HCT116 (cell line): ENCODE results near the gene OR11H6. TPM values are rescaled to one million over a fixed set of nuclear protein-coding genes. Genes with fewer than 3 reads are reported as not detected.

Experiments
- ATAC-seq: fragments of 200-7000 bp; cut with Tn5 transposase; 2 replicates; pipeline ENCODE4 v1.9.1; 2020; ENCODE audit warnings: mild to moderate bottlenecking, moderate library complexity
- BruUV-seq: library from RNA; stranded (reverse); fragments of 400-500 nt; replicated peaks from 2 replicates; lab custom pipeline; 2021; lab: Mats Ljungman, UMichigan
- CTCF ChIA-PET: fragments of 300-600 bp; sonication (Branson Sonifier 250); formaldehyde crosslinking; loops from one replicate; lab custom pipeline; 2021; ENCODE audit warnings: antibody characterized with exemption; lab: Charles Lee
- POLR2A ChIA-PET: fragments of 300-600, 350-600 bp; sonication (Branson Sonifier 250); formaldehyde crosslinking; loops from one replicate; lab custom pipeline; 2021; ENCODE audit warnings: antibody characterized with exemption; lab: Charles Lee
- RAD21 ChIA-PET, 2 experiments: fragments of 300-600 bp; sonication (Branson Sonifier 250); formaldehyde crosslinking; loops; one replicate each; lab custom pipeline; 2023; ENCODE audit warnings: low total read pairs in 2 of 2; ENCODE audit not compliant: uncharacterized antibody in 2 of 2, unreplicated experiment in 2 of 2, low non-redundant PET in 1 of 2; lab: Charles Lee
- DNase-seq: peaks from one replicate; pipeline ENCODE4 v3.0.0-alpha.2; 2010; ENCODE audit warnings: low read depth, low spot score
- H2AFZ ChIP-seq: fragments of 200-600 bp; shearing (Covaris generic), sonication (generic); 2 replicates; pipeline ENCODE4 v1.6.1; 2017; ENCODE audit warnings: low read depth, mixed run types, mixed read lengths, antibody characterized with exemption, low read length; ENCODE audit not compliant: poor library complexity, severe bottlenecking
- H3K27ac ChIP-seq: 2 replicates; pipeline ENCODE4 v1.5.1; 2012; ENCODE audit warnings: low read depth, low read length
- H3K27me3 ChIP-seq: fragments of 200-600 bp; sonication (generic); 2 replicates; pipeline ENCODE4 v1.6.1; 2016; ENCODE audit warnings: mixed run types, low read length, mixed read lengths; ENCODE audit not compliant: insufficient read depth
- H3K36me3 ChIP-seq, 2 experiments: fragments of 200-500 bp in 1 of 2; fragments of 200-600 bp in 1 of 2; sonication (Bioruptor generic) in 1 of 2; sonication (generic) in 1 of 2; 2 replicates each; pipeline versions ENCODE4 v1.5.1 to v1.6.1; 2014 to 2016; ENCODE audit warnings: low read length in 2 of 2, inconsistent platforms in 1 of 2, mixed read lengths in 1 of 2, mixed run types in 1 of 2; ENCODE audit not compliant: insufficient read depth in 2 of 2, control insufficient read depth in 1 of 2
- H3K4me1 ChIP-seq, 2 experiments: fragments of 200-600 bp in 1 of 2; sonication (generic) in 1 of 2; 2 replicates each; pipeline versions ENCODE4 v1.5.1 to v1.6.1; 2012 to 2017; ENCODE audit warnings: low read length in 2 of 2, inconsistent platforms in 1 of 2, mild to moderate bottlenecking in 1 of 2, mixed read lengths in 1 of 2, mixed run types in 1 of 2, moderate library complexity in 1 of 2; ENCODE audit not compliant: insufficient read depth in 2 of 2, control insufficient read depth in 1 of 2
- H3K4me2 ChIP-seq: fragments of 200-600 bp; sonication (generic); 2 replicates; pipeline ENCODE4 v1.6.1; 2017; ENCODE audit warnings: mixed run types, low read length, mixed read lengths
- H3K4me3 ChIP-seq, 2 experiments: fragments of 200-600 bp in 1 of 2; sonication (generic) in 1 of 2; replicated peaks in 1 of 2; 2 replicates each; pipeline ENCODE4 v1.5.1; 2011 to 2016; ENCODE audit warnings: low read length in 2 of 2, control low read depth in 1 of 2, low read depth in 1 of 2, mild to moderate bottlenecking in 1 of 2, mixed read lengths in 1 of 2, mixed run types in 1 of 2
- H3K79me2 ChIP-seq: fragments of 200-600 bp; sonication (generic); 2 replicates; pipeline ENCODE4 v1.6.1; 2017; ENCODE audit warnings: mild to moderate bottlenecking, mixed run types, low read length, moderate library complexity, mixed read lengths; ENCODE audit not compliant: insufficient read depth
- H3K9ac ChIP-seq: fragments of 200-600 bp; sonication (generic); 2 replicates; pipeline ENCODE4 v1.6.1; 2016; ENCODE audit warnings: low read length, mixed read lengths
- H3K9me2 ChIP-seq: fragments of 200-600 bp; sonication (generic), shearing (Covaris generic); 2 replicates; pipeline ENCODE4 v1.6.1; 2017; ENCODE audit warnings: mixed run types, mild to moderate bottlenecking, moderate library complexity; ENCODE audit not compliant: insufficient read depth
- H3K9me3 ChIP-seq, 2 experiments: fragments of 200-500 bp in 1 of 2; fragments of 200-600 bp in 1 of 2; sonication (Bioruptor generic) in 1 of 2; sonication (generic) in 1 of 2; 2 replicates each; pipeline ENCODE4 v1.6.1; 2014 to 2017; ENCODE audit warnings: low read length in 2 of 2, mixed read lengths in 2 of 2, inconsistent platforms in 1 of 2, low read depth in 1 of 2, mild to moderate bottlenecking in 1 of 2, mixed run types in 1 of 2, moderate library complexity in 1 of 2; ENCODE audit not compliant: control insufficient read depth in 1 of 2, insufficient read depth in 1 of 2
- H4K20me1 ChIP-seq: fragments of 200-600 bp; sonication (generic), shearing (Covaris generic); 2 replicates; pipeline ENCODE4 v1.6.1; 2017; ENCODE audit warnings: mixed run types, mild to moderate bottlenecking, moderate library complexity; ENCODE audit not compliant: insufficient read depth
- CBX3 ChIP-seq: IDR thresholded peaks from 2 replicates; pipeline ENCODE4 v1.6.1; 2012; ENCODE audit warnings: low read depth
- CEBPB ChIP-seq: IDR thresholded peaks from 2 replicates; pipeline ENCODE4 v1.6.1; 2012; ENCODE audit warnings: low read depth
- EGR1 ChIP-seq: IDR thresholded peaks from 2 replicates; pipeline ENCODE4 v1.6.1; 2012; ENCODE audit warnings: low read depth
- ELF1 ChIP-seq: IDR thresholded peaks from 2 replicates; pipeline ENCODE4 v1.6.1; 2012; ENCODE audit warnings: low read depth, borderline replicate concordance
- EZH2phosphoT487 ChIP-seq: fragments of 200-600 bp; IDR thresholded peaks from 2 replicates; pipeline ENCODE4 v1.6.1; 2018; ENCODE audit warnings: antibody characterized with exemption, borderline replicate concordance
- FOSL1 ChIP-seq: IDR thresholded peaks from 2 replicates; pipeline ENCODE4 v1.6.1; 2012; ENCODE audit warnings: low read depth
- JUND ChIP-seq: IDR thresholded peaks from 2 replicates; pipeline ENCODE4 v1.6.1; 2012
- MAX ChIP-seq: IDR thresholded peaks from 2 replicates; pipeline ENCODE4 v1.6.1; 2012
- POLR2A ChIP-seq: IDR thresholded peaks from 2 replicates; pipeline ENCODE4 v1.7.0; 2011; ENCODE audit warnings: borderline replicate concordance; ENCODE audit not compliant: insufficient read depth, insufficient read length; ENCODE audit errors: extremely low read depth
- POLR2AphosphoS5 ChIP-seq: IDR thresholded peaks from 2 replicates; pipeline ENCODE4 v1.6.1; 2011; ENCODE audit warnings: mild to moderate bottlenecking, low read depth, low read length, moderate library complexity
- SIN3A ChIP-seq: IDR thresholded peaks from 2 replicates; pipeline ENCODE4 v1.6.1; 2012; ENCODE audit warnings: low read depth
- SP1 ChIP-seq: IDR thresholded peaks from 2 replicates; pipeline ENCODE4 v1.6.1; 2012; ENCODE audit warnings: low read depth
- YY1 ChIP-seq: IDR thresholded peaks from 2 replicates; pipeline ENCODE4 v1.6.1; 2011; ENCODE audit warnings: low read length, low read depth, moderate library complexity, mild to moderate bottlenecking; ENCODE audit not compliant: insufficient replicate concordance; ENCODE audit errors: extremely low read depth
- intact Hi-C: fragments of 100-400 bp; cut with micrococcal nuclease; formaldehyde crosslinking; loops from 2 replicates; pipeline ENCODE4 v1.10.0; 2022
- total RNA-seq: library from RNA; stranded (reverse); gene quantifications from one replicate; pipeline ENCODE4 v1.2.1, GENCODE V29; 2021; ENCODE audit not compliant: unreplicated experiment
- TF ChIP-seq, protein P1 (sequence below): IDR thresholded peaks from 2 replicates; pipeline ENCODE4 v1.6.1; 2011; ENCODE audit warnings: mild to moderate bottlenecking, low read length, moderate library complexity; ENCODE audit not compliant: insufficient replicate concordance; ENCODE audit errors: extremely low read depth
- TF ChIP-seq, protein P2 (sequence below), 3 experiments: fragments of 200-600 bp in 1 of 3; sonication (generic) in 1 of 3; IDR thresholded peaks in 2 of 3; conservative IDR thresholded peaks in 1 of 3; 2 replicates each; pipeline ENCODE4 v1.5.1; 2012 to 2017; ENCODE audit warnings: low read depth in 2 of 3, low read length in 2 of 3, antibody characterized with exemption in 1 of 3, borderline replicate concordance in 1 of 3, control low read depth in 1 of 3, mild to moderate bottlenecking in 1 of 3, mixed read lengths in 1 of 3, mixed run types in 1 of 3, moderate library complexity in 1 of 3; ENCODE audit not compliant: insufficient read depth in 1 of 3

OR11H6 gene
- total RNA-seq, 1 experiment from 2014 or later: not detected

- Histone ChIP-seq H3K79me2 (no peaks in the 10 kb centered on the region), H2AFZ (no peak within 1 kb of the TSS), H3K9ac (no peak within 1 kb of the TSS), H3K27ac (no peak within 1 kb of the TSS), H3K4me1 (no peaks in the 10 kb centered on the region), H3K27me3 (peaks cover 10% of the 10 kb centered on the region; the same call in 1 of the 2 replicates), H3K36me3 (no peaks in the 10 kb centered on the region), H3K9me3 (no peaks in the 10 kb centered on the region), H3K4me3 (no peak within 1 kb of the TSS), H4K20me1 (no peaks in the 10 kb centered on the region), H3K9me2 (no peaks in the 10 kb centered on the region), H3K4me2 (no peak within 1 kb of the TSS)
- RAD21 ChIA-PET: no interaction called here
- TF ChIP-seq SIN3A (no peak), FOSL1 (no peak), CBX3 (no peak)
- POLR2A ChIA-PET: no interaction called here
- CTCF ChIA-PET: no interaction called here
- no TSS peak for BruUV-seq
- no peak for DNase-seq
- ATAC-seq: no peak
- intact Hi-C loops: no loop called here
These were observed 32.9 kb upstream of the OR11H6 start, which contains the start of gene OR11G2 for GRCh38 chr14:20190596-20190995. OR11G2 (plus strand) TSS chr14:20190896; CDS start chr14:20197438, 6,542 bp downstream.

- POLR2A ChIA-PET: no interaction called here
- BruUV-seq: no TSS peak
- H4K20me1 ChIP-seq: no peaks in the 10 kb centered on the region
- no peak overlapping the region for H3K4me2 ChIP-seq
- H3K79me2 ChIP-seq: no peaks in the 10 kb centered on the region
- no peak overlapping the region for H3K27ac ChIP-seq
- DNase-seq: no peak
- H3K9me3 ChIP-seq: no peaks in the 10 kb centered on the region
- RAD21 ChIA-PET: no interaction called here
- H3K27me3 ChIP-seq: peaks cover 10% of the 10 kb centered on the region; the same call in 1 of the 2 replicates
- CTCF ChIA-PET: no interaction called here
- H3K4me3 ChIP-seq: no peak overlapping the region
- H3K4me1 ChIP-seq: no peaks in the 10 kb centered on the region
- no peak overlapping the region for H3K9ac ChIP-seq
- H2AFZ ChIP-seq: no peak overlapping the region
- intact Hi-C loops: no loop called here
- no peaks in the 10 kb centered on the region for H3K36me3 ChIP-seq
- H3K9me2 ChIP-seq: no peaks in the 10 kb centered on the region
- no peak for ATAC-seq
- no peak for TF ChIP-seq POLR2A
- TF ChIP-seq CEBPB: no peak
- no peak for TF ChIP-seq EGR1
- TF ChIP-seq, protein P1, sequence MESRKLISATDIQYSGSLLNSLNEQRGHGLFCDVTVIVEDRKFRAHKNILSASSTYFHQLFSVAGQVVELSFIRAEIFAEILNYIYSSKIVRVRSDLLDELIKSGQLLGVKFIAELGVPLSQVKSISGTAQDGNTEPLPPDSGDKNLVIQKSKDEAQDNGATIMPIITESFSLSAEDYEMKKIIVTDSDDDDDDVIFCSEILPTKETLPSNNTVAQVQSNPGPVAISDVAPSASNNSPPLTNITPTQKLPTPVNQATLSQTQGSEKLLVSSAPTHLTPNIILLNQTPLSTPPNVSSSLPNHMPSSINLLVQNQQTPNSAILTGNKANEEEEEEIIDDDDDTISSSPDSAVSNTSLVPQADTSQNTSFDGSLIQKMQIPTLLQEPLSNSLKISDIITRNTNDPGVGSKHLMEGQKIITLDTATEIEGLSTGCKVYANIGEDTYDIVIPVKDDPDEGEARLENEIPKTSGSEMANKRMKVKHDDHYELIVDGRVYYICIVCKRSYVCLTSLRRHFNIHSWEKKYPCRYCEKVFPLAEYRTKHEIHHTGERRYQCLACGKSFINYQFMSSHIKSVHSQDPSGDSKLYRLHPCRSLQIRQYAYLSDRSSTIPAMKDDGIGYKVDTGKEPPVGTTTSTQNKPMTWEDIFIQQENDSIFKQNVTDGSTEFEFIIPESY: no peak
- TF ChIP-seq YY1: no peak
- no peak for TF ChIP-seq ELF1
- TF ChIP-seq, protein P2, sequence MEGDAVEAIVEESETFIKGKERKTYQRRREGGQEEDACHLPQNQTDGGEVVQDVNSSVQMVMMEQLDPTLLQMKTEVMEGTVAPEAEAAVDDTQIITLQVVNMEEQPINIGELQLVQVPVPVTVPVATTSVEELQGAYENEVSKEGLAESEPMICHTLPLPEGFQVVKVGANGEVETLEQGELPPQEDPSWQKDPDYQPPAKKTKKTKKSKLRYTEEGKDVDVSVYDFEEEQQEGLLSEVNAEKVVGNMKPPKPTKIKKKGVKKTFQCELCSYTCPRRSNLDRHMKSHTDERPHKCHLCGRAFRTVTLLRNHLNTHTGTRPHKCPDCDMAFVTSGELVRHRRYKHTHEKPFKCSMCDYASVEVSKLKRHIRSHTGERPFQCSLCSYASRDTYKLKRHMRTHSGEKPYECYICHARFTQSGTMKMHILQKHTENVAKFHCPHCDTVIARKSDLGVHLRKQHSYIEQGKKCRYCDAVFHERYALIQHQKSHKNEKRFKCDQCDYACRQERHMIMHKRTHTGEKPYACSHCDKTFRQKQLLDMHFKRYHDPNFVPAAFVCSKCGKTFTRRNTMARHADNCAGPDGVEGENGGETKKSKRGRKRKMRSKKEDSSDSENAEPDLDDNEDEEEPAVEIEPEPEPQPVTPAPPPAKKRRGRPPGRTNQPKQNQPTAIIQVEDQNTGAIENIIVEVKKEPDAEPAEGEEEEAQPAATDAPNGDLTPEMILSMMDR (IDR thresholded peaks at IDR 0.05 in 2 of 3, conservative IDR thresholded peaks at IDR 0.05 in 1 of 3; ENCODE audit: borderline replicate concordance in 1 of 3, insufficient read depth in 1 of 3, low read depth in 2 of 3, low read length in 2 of 3): no peak
- TF ChIP-seq JUND: no peak
- no peak for TF ChIP-seq SP1
- TF ChIP-seq MAX: no peak
- TF ChIP-seq FOSL1: no peak
- TF ChIP-seq EZH2phosphoT487: no peak
- no peak for TF ChIP-seq POLR2AphosphoS5
These were observed 32.1 kb upstream of the OR11H6 start for GRCh38 chr14:20191396-20191795.
